ENCODE results near the gene SLC27A1. TPM values are rescaled to one million over a fixed set of nuclear protein-coding genes. Genes with fewer than 3 reads are reported as not detected.
"Not testable (repeated sequence)": the region's sequence is repeated elsewhere in the genome, so short reads cannot be mapped to it uniquely, and the experiment has no call there.

SLC27A1 gene
- polyA plus RNA-seq, 3 donors, result 9.7 to 10.8 (median 10.3) TPM

DNA sequence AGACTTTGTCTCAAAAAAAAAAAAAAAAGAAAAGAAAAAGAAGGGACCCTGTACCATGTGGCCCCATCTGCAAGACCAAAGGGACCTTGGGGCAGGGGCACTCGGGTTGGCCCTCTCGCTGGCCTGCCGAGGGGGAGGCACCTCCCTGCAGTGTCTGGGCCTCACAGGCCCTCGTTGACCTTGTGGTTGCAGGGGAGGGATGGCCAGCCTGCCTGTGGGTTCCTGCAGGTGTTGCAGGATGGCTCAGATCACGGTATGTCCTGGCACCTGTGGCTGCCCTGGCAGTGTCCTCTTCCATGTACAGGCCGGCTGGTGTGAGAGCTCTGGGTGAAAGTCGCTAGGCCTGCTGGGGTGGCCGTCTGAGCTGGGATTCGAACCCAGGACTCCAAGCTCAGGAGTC lies 36.4 kb downstream of the SLC27A1 start:
- no peak for DNase-seq (ENCODE audit: low read depth in 3 of 3, low spot score in 2 of 3)

DNA sequence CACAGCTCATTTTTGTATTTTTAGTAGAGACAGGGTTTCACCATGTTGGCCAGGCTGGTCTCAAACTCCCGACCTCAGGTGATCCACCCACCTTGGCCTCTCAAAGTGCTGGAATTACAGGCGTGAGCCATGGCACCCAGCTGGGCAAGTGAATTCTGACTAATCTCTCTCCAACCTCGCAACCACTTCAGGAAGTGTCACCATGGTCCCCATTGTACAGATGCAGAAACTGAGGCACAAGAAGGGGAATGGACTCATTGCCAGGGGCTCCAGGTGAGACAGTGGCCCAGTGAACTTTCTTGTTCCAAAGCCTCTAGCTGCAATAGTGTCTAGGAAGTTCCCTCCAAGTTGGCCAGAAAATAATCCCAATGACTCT lies 38.2 kb downstream of the SLC27A1 start:
- DNase-seq (ENCODE audit: low read depth in 3 of 3, low spot score in 2 of 3), result not testable (repeated sequence)

DNA sequence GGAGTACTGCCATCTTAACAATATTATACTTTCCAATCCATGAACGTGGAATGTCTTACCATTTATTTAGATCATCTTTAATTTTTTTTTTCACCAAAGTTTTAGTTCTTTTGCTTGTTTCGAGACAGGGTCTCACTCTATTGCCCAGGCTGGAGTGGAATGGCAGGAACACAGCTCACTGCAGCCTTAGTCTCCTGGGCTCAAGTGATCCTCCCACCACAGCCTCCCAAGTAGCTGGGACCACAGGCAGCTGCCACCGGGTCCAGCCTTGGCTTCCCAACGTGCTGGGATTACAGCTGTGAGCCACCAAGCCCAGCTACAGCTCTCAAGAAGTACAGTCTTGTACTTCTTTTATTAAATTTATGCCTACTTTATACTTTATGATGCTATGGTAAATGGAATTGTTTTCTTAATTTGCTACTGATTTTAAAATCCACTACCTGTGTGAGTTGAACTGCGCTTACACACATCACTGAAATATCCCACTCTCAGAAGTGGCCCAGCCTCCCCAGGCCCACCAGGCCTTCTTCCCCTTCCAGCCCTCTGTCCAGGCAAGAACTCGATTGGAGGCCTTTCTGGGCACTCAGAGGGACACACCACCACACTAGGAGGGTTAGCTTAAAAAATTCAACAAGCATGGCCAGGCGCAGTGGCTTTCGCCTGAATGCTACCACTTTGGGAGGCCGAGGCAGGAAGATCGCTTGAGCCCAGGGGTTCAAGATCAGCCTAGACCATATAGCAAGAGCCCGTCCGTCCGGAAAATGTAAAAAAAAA lies 40.1 kb downstream of the SLC27A1 start:
- DNase-seq (ENCODE audit: low read depth in 3 of 3, low spot score in 2 of 3), result no peak

DNA sequence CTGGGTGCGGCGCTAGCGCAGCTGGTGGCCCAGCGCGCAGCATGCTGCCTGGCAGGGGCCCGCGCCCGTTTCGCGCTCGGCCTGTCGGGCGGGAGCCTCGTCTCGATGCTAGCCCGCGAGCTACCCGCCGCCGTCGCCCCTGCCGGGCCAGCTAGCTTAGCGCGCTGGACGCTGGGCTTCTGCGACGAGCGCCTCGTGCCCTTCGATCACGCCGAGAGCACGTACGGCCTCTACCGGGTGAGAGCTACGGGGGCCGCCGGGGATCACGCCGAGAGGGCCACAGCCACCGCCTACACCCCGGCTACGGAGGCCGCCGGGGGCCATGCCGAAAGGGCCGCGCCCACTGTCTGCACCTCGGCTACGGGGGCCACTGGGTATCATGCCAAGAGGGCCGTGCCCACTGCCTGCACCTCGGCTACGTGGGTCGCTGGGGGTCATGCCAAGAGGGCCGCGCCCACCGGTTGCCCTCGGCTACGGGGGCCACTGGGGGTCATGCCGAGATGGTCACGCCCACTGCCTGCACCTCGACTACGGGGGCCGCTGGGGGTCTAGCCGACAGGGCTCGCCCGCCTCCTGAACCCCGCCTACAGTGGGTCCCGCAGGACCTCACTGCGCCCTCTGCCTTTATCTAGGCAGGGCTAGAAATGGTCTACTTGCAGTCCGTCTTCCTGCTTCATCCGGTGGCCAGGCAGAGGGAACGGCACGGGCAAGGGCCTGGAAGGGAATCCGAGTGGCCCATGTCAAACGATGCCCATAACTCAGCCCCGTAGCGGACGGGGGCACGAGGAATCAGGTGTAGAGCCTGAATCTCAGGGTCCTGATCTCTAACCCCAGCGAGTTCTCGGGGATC lies 41.6 kb downstream of the SLC27A1 start:
- peak; percentile 41 to 58 (median 56) for DNase-seq (ENCODE audit: low read depth in 3 of 3, low spot score in 2 of 3)

DNA sequence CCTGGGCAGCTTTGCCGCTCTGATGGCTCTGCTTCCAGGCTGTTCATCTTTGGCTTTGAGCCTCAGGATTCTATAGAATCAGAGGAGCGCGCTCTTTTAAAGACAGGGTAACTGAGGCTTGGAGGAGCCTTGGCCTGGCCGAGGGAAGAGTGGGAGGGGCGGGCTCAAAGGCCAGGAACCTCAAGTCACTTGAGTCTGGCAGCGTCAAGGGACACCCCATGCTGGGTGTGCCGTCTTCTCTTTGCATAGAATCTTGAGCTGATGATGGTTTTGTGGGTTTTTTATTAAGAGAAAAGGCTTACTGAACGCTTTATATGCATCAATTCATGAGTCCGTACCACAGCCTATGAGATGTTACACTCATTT lies 42.2 kb downstream of the SLC27A1 start:
- no peak for DNase-seq (ENCODE audit: low read depth in 3 of 3, low spot score in 2 of 3)

DNA sequence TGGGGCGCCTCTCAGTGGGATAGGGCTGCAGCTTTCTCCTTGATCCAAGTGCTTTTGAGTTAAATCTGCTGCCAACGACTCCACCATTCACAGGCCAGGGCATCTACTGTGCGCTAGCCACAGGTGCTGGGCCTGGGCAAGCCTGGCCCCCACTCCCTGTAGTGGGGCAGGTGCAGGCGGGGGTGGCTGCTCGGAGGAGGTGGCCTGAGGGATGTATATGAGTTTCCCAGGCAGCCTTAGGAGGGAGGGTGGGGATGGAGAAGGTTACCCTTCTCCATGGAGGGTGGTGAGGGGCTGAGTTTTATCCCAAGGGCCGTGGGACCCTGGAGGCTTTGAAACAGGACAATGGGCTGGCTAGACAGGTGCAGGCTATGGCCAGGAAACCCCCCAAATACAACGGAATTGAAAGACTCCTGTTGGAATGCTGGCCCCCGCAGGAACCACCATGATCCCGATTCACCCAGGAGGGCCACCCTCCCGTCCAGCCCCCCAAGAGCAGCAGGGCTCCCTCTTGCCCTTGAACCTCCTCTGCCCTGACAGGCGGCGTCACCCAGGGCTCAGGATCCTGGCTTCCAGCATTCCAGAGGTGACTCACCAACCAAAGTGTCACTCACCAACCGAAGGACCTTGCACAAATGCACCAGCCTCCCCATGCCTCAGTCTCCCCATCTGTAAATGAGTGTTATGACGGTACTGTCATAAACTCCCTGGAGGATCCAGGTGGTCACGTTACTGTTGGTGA lies 45.3 kb downstream of the SLC27A1 start:
- DNase-seq (ENCODE audit: low read depth in 3 of 3, low spot score in 2 of 3), result no peak

DNA sequence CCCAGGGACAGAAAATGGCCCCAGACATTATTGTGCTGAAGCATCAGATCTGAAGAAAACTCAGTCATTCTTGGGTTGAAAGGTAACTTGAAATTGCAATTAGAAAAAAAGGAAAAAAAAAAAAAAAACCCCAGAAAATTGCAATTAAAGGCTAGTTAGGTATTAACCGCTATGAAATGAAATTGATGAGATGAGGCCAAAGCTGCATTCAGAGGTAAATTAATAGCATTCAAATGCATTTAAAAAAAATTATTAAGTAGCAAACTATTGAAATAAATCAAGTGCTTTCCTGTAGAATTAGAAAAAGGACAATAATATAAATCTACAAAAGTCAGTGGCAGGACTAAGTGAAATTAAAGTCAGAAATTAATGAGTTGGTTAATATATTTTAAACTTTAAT lies 47.6 kb downstream of the SLC27A1 start:
- no peak for DNase-seq (ENCODE audit: low read depth in 3 of 3, low spot score in 2 of 3)

DNA sequence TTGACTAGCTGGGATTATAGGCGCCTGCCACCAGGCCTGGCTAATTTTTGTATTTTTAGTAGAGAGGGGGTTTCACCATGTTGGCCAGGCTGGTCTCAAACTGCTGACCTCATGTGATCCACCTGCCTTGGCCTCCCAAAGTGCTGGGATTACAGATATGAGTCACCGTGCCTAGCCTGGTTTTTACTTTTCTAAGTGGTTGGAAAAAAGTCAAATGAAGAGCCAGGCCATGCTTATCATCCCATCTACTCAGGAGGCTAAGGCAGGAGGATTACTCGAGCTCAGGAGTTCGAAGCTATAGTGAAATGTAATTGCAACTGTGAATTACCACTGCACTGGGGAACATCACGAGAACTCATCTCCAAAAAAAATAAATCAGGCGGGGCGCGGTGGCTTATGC lies 48.3 kb downstream of the SLC27A1 start:
- DNase-seq (ENCODE audit: low read depth in 3 of 3, low spot score in 2 of 3), result not testable (repeated sequence)

DNA sequence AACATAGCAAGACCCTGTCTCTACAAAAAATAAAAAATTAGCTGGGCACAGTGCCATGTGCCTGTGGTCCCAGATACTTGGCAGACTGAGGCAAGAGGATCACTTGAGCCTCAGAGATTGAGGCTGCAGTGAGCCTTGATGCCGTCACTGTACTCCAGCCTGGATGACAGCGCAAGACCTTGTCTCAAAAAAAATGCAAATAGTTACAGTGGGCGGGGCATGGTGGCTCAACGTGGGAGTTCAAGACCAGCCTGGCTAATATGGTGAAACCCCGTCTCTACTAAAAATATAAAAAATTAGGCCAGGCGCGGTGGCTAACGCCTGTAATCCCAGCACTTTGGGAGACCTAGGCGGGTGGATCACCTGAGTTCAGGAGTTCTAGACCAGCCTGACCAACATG lies 49.6 kb downstream of the SLC27A1 start:
- DNase-seq (ENCODE audit: low read depth in 3 of 3, low spot score in 2 of 3), result no peak

DNA sequence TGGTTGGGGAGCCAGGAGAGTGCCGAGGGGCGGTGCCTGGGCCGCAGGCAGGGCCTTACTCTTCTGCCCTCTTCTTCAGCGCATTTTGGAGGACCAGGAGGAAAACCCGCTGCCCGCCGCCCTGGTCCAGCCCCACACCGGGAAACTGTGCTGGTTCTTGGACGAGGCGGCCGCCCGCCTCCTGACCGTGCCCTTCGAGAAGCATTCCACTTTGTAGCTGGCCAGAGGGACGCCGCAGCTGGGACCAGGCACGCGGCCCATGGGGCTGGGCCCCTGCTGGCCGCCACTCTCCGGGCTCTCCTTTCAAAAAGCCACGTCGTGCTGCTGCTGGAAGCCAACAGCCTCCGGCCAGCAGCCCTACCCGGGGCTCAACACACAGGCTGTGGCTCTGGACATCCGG lies 50.5 kb downstream of the SLC27A1 start:
- no peak for DNase-seq (ENCODE audit: low read depth in 3 of 3, low spot score in 2 of 3)

DNA sequence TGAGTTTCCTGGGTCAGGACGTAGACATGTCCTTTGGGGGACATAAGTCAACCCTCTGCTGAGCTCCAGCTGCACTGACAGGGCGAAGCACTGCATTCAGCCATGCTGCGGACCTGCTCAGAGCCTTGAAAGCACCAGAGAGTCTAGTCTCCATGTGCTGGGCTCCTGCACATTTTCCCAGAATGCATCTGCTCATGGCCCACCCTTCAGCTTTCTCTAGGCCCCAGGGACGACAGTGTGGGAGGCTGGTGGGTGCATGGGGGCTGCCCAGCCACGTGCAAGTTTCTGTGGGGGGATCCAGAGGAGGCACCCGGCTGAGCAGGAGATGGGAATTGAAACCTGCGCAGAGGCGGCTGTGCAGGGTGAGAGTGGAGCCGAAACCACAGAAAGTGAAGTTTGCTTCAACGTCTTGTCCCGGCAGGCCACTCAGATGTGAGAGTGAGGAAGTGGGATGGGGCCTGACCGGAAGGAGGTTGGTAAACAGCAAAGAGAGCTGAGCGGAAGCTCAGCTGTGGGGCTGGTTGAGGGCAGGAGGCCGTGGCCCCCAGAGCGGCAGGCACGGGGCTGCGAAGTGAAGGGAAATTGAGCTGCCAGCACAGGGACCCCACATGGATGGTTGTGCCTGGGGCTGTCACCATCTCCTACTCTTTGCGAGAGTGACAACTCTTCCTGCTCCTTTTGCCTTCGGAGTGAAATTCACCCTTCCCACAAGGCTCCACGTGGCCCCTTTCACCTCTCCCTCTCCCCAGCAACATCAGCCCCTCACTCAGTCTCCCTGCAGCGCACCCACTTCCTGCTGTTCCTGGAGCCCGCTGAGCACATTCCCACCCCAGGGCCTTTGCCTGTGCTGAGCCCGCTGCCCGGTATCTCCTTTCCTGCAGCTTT lies 52.9 kb downstream of the SLC27A1 start:
- DNase-seq (ENCODE audit: low read depth in 3 of 3, low spot score in 2 of 3), result no peak

DNA sequence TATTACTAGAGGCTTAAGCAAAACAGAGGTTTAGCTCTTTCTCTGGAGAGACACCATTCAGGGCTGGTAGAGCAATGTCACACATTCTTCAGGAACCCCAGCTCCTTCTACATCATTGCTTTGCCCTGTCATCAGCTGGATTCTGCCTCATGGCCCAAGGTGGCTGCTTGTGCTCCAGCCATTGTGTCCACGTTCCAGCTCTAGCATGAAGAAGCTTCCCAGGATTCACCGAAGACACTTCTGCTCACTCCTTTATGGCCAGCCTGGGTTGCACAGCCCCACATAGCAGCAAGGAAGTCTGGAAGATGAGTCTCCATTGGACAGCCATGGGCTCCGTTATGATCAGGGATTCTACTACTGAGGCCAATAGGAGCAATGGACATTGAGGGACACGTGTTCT lies 54.3 kb downstream of the SLC27A1 start:
- DNase-seq (ENCODE audit: low read depth in 3 of 3, low spot score in 2 of 3), result no peak

DNA sequence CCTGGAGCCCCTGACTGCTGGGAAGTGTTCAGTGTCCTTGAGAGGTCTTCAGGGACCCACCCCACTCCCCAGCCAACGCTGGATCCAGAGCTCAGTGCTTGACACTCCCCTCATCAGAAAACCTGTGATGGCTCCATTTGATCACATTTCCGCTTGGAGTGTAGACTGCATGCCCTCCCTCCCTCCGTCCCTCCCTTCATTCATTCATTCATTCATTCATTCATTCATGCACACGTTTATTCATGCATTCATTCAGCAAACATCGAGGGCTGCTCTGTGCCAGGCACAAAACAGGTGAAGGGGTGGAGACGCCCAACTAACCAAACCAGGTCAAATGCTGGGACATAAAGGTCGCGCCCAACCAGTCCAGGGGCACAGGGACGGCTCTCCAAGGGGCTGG lies 54.8 kb downstream of the SLC27A1 start:
- DNase-seq (ENCODE audit: low read depth in 3 of 3, low spot score in 2 of 3), result no peak

DNA sequence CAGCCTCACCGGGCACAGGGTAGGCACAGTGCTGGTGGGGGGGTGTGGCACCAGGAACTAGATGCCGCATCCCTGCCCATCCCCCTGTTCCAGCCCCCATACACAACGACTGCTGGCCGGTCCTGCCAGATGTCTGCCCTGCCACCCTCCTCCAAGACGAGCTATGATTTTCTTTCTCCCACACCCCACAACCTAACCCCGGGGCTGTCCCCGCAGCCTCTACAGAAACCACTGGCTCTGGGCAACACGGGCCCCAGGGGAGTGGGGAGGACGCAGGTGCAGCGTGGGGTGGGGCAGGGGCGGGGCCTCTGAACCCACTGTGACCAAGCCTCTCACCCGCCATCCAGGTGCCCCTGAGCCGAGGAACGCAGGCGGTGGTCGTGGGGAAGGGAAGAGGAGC lies 56.6 kb downstream of the SLC27A1 start:
- DNase-seq (ENCODE audit: low read depth in 3 of 3, low spot score in 2 of 3), result no peak

DNA sequence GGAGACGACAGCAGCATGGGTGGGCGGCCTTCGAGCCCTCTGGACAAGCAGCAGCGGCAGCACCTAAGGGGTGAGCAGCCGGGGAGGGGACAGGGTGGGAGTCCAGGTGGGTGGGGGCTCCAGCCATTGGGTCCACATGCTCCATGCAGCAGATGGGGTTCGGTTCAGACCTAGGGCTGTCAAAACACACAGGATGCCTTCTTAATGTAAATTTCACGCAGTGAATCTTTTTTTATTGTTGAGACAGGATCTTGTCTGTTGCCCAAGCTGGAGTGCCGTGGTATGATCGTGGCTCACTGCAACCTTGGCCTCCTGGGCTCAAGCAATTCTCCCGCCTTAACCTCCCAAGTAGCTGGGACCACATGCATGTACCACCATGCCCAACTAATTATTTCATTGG lies 57.0 kb downstream of the SLC27A1 start:
- DNase-seq (ENCODE audit: low read depth in 3 of 3, low spot score in 2 of 3), result no peak

DNA sequence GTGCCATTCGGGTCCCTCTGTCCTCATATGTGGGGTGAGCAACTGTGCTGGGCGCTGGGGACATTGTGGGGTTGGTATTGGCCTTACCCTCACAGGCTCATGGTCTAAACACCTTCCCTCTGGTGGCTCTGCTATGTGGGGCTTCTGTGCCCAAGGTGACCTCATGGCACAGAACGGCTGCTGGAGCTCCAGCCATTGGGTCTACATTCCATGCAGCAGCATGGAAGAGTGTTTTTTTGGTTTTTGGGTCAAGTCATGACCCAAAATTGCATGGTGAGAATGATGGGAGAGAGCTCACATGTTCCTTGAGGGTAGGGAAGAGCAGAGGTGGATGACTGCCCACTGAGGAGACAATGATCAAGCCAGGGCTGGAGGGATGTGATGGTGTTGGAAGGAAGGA lies 58.3 kb downstream of the SLC27A1 start:
- no peak for DNase-seq (ENCODE audit: low read depth in 3 of 3, low spot score in 2 of 3)

DNA sequence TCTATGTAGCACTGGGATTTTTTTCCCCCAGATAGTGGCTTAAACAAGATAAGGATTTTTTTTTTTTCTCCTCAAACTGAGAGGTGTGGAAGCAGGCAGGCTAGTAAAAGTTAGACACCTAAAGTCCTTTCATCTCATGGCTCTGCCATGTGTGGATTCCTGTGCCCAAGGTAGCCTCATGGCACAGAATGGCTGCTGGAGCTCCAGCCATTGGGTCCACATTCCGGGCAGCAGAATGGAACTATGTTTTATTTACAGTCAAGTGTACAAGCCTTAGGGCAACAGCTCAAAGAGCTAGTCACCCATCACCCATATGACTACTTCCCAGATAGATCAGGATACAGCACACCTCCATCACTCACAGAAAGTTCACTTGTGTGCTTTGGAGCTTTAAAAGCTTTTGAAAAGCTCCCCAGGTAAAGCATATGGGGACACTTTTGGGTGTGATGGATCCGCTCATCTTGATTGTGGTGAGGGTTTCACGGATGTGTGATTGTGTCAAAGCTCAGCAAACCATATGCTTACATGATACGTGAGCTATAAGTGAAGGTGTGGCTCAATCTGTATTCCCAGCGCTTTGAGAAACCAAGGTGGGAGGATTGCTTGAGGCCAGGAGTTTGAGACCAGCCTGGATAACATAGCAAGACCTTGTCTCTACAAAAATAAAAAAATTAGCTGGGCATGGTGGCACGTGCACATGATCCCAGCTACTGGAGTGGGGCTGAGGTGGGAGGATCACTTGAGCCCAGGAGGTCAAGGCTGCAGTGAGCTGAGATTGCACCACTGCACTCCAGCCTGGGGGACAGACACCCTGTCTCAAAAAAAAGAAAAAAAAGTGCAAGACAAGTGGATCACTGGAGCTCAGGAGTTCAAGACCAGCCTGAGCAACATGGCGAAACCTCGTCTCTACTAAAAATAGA lies 59.2 kb downstream of the SLC27A1 start:
- DNase-seq (ENCODE audit: low read depth in 3 of 3, low spot score in 2 of 3), result no peak

DNA sequence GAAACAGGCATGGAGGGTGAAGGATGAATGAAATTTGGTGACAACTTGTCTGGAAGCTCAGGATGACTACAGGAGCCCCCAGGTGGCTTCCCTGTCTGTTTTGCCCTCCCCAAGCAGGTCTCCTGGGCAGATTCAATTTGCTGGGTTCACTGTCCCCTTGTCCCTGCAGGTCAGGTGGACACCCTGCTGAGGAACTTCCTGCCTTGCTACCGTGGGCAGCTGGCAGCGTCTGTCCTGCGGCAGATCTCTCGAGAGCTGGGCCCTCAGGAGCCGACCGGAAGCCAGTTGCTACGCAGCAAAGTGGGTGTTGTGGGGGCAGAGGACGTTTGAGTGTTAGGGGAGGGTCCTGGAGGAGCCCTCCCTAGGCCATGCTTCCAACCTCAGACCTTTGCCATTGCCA lies 60.3 kb downstream of the SLC27A1 start:
- DNase-seq (ENCODE audit: low read depth in 3 of 3, low spot score in 2 of 3), result no peak

DNA sequence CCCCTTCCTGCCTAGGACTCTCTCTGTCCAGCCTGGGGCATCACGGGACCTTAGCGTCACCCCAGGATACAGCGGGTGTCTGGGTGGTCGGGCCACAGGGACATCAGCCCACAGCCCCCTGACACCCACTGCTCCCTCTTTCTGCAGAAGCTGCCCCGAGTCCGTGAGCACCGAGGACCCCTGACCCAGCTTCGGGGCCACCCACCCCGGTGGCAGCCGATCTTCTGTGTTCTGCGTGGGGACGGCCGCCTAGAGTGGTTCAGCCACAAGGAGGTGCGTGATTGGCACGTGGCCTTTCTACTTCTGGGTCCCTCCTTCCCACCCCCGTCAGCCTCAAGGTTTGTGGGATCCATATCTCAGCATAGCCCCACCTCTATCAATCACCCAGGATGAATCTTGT lies 61.8 kb downstream of the SLC27A1 start:
- DNase-seq (ENCODE audit: low read depth in 3 of 3, low spot score in 2 of 3), result no peak
